ENCODE data around the gene RAB20.
"Not testable (repeated sequence)": the region's sequence is repeated elsewhere in the genome, so short reads cannot be mapped to it uniquely, and the experiment has no call there.

RAB20 gene

GRCh38 chr13:110507678-110508381, 53.7 kb downstream of the RAB20 start:
- DNase-seq: no peak

- no peak for DNase-seq
Measured at GRCh38 chr13:110506859-110507566, 54.5 kb downstream of the RAB20 start.

GRCh38 chr13:110506396-110506795, 55.1 kb downstream of the RAB20 start:
- DNase-seq: no peak

GRCh38 chr13:110505594-110505993, 55.9 kb downstream of the RAB20 start:
- no peak for DNase-seq

- DNase-seq: no peak
Measured at GRCh38 chr13:110503979-110504499, 57.5 kb downstream of the RAB20 start.

- peak; percentile 12 for DNase-seq
Measured at GRCh38 chr13:110503037-110503901, 58.3 kb downstream of the RAB20 start.

GRCh38 chr13:110501188-110501587, 60.3 kb downstream of the RAB20 start:
- no peak for DNase-seq

GRCh38 chr13:110500341-110500740, 61.2 kb downstream of the RAB20 start:
- no peak for DNase-seq

GRCh38 chr13:110499621-110500281, 61.8 kb downstream of the RAB20 start:
- peak; percentile 70 for DNase-seq

GRCh38 chr13:110498765-110499164, 62.8 kb downstream of the RAB20 start:
- DNase-seq: no peak

GRCh38 chr13:110498327-110498726, 63.2 kb downstream of the RAB20 start:
- DNase-seq: no peak

GRCh38 chr13:110497896-110498295, 63.6 kb downstream of the RAB20 start:
- not testable (repeated sequence) for DNase-seq

- no peak for DNase-seq
Measured at GRCh38 chr13:110497003-110497402, 64.5 kb downstream of the RAB20 start.

GRCh38 chr13:110496281-110496680, 65.2 kb downstream of the RAB20 start:
- DNase-seq: no peak

- no peak for DNase-seq
Measured at GRCh38 chr13:110495881-110496280, 65.6 kb downstream of the RAB20 start.

GRCh38 chr13:110495376-110495775, 66.1 kb downstream of the RAB20 start:
- no peak for DNase-seq

- no peak for DNase-seq
Measured at GRCh38 chr13:110493613-110494012, 67.9 kb downstream of the RAB20 start.

- no peak for DNase-seq
Measured at GRCh38 chr13:110492679-110493593, 68.6 kb downstream of the RAB20 start.

GRCh38 chr13:110491869-110492678, 69.4 kb downstream of the RAB20 start:
- no peak for DNase-seq

GRCh38 chr13:110490009-110490770, 71.3 kb downstream of the RAB20 start:
- DNase-seq: no peak
